Vagina (tissue), 2 donors: ENCODE results near the gene DSG3.
A peak's percentile ranks its signal among the peaks of the same experiment; 100 is the strongest.

Experiments
- POLR2A ChIP-seq, 2 donors: fragments of 450-650 bp; IDR thresholded peaks; one replicate each; pipeline ENCODE4 v1.6.1; 2017; ENCODE audit warnings: antibody characterized with exemption in 2 of 2, mild to moderate bottlenecking in 2 of 2, moderate library complexity in 2 of 2
- POLR2AphosphoS5 ChIP-seq, 2 donors: sonication (generic); formaldehyde crosslinking; IDR thresholded peaks; one replicate each; pipeline ENCODE4 v1.9.0; 2017; ENCODE audit warnings: antibody characterized with exemption in 2 of 2, mild to moderate bottlenecking in 2 of 2, low read depth in 1 of 2; ENCODE audit not compliant: insufficient read depth in 1 of 2
- TF ChIP-seq, protein P1 (sequence below), 3 experiments: fragments of 450-650 bp in 2 of 3; fragments of 200-600 bp in 1 of 3; sonication (generic) in 1 of 3; IDR thresholded peaks; one replicate each; pipeline ENCODE4 v1.5.1; 2017 to 2019; ENCODE audit warnings: antibody characterized with exemption in 3 of 3, mild to moderate bottlenecking in 2 of 3, moderate library complexity in 2 of 3

- TF ChIP-seq, protein P1, sequence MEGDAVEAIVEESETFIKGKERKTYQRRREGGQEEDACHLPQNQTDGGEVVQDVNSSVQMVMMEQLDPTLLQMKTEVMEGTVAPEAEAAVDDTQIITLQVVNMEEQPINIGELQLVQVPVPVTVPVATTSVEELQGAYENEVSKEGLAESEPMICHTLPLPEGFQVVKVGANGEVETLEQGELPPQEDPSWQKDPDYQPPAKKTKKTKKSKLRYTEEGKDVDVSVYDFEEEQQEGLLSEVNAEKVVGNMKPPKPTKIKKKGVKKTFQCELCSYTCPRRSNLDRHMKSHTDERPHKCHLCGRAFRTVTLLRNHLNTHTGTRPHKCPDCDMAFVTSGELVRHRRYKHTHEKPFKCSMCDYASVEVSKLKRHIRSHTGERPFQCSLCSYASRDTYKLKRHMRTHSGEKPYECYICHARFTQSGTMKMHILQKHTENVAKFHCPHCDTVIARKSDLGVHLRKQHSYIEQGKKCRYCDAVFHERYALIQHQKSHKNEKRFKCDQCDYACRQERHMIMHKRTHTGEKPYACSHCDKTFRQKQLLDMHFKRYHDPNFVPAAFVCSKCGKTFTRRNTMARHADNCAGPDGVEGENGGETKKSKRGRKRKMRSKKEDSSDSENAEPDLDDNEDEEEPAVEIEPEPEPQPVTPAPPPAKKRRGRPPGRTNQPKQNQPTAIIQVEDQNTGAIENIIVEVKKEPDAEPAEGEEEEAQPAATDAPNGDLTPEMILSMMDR (IDR thresholded peaks at IDR 0.05): no peak
- TF ChIP-seq POLR2AphosphoS5 (IDR thresholded peaks at IDR 0.05; ENCODE audit: insufficient read depth in 1 of 2, low read depth in 1 of 2) (peak in 1 of 2 donors; percentile 86), POLR2A (IDR thresholded peaks at IDR 0.05) (peak in 1 of 2 donors; percentile 36)
Observed at GRCh38 chr18:31447530-31448191, at the start of gene DSG3.
